ENCODE results near the gene WDR35. TPM values are rescaled to one million over a fixed set of nuclear protein-coding genes. Genes with fewer than 3 reads are reported as not detected.
"Not testable (repeated sequence)": the region's sequence is repeated elsewhere in the genome, so short reads cannot be mapped to it uniquely, and the experiment has no call there.

The WDR35 gene
- total RNA-seq, 1 experiment from 2014 or later, result 22.8 TPM

DNA sequence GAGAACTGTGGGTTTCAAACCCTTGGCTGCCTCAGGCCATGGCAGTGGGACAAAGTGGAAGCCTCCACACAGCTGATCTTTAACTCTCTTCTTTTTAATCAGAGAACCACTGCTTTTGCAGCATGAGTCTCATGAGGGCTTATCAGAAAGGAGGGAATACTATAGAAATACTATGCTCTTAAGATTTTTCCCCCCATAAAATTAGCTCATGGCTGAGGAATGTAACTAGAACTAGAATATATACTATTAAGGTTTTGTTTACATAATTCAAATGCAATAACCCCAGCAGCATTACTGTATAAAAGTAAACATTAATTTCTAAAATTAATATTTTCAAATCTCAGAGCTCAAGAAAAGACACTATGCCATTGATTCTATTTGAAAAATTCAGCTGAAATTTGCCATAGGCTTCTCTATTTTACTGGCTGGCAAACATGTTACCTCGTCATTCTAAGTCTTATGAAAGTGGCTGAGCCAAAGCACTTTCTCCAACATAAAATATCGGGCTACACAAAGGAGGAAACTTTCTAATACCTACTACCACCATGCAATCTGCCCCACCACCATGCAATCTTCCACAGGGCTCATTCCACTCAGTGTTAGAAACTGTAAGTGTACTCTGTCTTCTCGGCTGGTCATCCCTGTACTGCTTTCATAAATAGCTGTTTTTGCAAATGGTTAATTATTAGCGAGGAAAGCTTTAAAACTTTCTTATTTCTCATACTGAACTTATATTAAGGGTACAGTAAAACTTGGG, 42.5 kb downstream of the WDR35 start:
- no peak for DNase-seq (ENCODE audit: low spot score)
- in situ Hi-C loops (cut with HindIII; ENCODE audit: low sequenced_read_pairs), result no loop called here

DNA sequence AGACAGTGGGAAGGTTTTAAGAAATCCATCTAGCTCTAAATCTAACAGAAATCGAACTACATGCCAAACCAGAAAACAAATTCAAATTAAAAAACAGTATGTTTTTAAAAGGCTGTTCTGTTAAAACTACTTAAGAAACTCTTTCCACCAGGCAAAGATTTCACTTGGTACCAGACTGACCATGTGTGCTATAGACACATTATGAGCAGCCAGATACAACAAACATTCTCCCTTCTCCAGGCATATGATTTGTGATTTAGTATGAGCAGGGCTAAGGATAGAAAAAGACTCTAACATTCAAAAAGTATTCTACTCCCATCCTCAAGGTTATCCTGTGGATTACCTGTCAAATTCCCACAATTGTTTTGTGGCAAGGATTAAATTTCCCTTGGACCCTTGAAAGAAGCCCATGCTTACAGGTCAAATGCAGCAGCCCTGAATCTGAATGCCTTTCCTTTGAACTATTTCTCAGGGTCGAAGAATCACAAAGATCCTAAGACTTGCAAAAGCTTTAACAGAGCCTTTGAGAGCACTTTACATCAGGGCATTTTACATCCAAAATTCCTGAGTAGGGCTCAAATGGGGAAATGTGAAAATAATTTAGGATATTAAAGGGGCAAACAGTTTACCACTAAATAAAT, 45.6 kb downstream of the WDR35 start:
- in situ Hi-C loops (cut with HindIII; ENCODE audit: low sequenced_read_pairs), result no loop called here
- DNase-seq (ENCODE audit: low spot score), result no peak

DNA sequence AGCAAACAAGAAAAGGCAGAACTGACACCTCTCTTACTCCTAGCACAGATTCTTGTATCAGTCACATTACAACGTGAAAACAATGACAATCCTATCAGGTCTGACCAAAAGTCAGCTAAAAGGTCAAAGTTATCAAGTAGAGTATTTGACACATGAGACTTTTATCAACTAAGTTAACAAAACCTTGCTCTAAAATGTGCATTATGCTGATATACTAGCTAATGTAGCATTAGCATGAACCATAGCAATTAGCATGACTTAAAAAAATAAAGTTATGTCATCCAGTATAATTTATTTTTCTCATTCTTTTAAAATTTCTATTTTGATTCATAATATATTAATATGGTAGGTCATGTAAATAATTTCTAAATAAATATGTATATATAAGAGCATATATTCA, 46.7 kb downstream of the WDR35 start:
- in situ Hi-C loops (cut with HindIII; ENCODE audit: low sequenced_read_pairs), result no loop called here

DNA sequence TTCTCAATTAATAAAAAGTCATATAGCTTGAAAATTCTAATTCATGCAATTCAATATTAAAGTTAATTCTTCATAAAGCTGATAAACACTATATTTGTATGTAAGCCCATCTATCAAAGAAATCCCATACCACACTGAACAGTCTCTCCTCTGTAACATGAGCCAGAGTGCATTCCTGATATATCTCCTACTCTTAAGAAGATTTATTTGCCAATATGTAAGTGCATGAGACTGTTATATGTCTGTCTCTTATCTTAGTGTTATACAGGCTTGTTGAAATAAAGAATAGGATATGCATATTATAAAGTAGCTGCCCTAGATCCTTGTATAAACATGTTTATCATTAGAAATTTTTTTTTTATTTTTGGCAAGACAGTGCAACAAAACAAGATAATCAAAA, 47.7 kb downstream of the WDR35 start:
- in situ Hi-C loops (cut with HindIII; ENCODE audit: low sequenced_read_pairs), result no loop called here

More for the DNA sequence above, 46.7 kb downstream of the WDR35 start:
- DNase-seq (ENCODE audit: low spot score), result no peak

DNA sequence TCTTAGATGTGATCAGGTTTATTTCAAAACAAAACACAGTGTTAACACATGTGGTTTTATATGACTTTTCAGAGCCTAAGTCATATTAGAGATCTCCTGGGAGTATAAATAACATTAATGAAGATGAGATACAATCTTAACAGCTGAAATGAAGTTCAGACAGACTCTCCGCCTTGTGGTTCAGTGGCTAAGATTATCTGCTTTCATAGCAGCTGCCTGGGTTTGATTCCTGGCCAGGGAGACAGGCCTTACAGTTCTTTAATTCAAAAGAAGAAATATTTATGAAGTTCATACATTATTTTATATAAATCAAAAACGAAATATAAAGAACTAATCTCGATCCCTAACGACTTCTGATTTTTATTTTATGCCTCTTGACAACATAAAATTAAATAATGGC, 52.9 kb downstream of the WDR35 start:
- DNase-seq (ENCODE audit: low spot score), result no peak
- in situ Hi-C loops (cut with HindIII; ENCODE audit: low sequenced_read_pairs), result no loop called here

More for the DNA sequence above, 47.7 kb downstream of the WDR35 start:
- DNase-seq (ENCODE audit: low spot score), result no peak

DNA sequence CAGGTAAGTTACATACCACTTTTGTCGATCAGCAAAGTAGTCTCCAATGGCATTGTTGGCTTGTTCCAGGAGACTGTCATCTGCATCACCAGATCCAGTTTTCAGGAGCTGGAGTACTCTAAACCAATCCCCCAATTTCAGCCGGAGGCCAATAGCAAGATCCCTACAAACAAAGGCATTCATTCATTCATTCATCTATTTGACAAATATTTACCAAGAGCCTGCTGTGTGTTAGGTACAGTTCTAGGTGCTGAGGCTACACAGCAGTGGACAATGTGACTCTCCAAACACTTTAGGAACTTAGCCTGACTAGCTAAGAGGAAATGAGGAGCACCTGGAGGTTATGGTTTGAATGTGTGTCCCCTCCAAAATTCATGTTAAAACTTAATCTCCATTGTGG, 53.7 kb downstream of the WDR35 start:
- in situ Hi-C loops (cut with HindIII; ENCODE audit: low sequenced_read_pairs), result no loop called here

DNA sequence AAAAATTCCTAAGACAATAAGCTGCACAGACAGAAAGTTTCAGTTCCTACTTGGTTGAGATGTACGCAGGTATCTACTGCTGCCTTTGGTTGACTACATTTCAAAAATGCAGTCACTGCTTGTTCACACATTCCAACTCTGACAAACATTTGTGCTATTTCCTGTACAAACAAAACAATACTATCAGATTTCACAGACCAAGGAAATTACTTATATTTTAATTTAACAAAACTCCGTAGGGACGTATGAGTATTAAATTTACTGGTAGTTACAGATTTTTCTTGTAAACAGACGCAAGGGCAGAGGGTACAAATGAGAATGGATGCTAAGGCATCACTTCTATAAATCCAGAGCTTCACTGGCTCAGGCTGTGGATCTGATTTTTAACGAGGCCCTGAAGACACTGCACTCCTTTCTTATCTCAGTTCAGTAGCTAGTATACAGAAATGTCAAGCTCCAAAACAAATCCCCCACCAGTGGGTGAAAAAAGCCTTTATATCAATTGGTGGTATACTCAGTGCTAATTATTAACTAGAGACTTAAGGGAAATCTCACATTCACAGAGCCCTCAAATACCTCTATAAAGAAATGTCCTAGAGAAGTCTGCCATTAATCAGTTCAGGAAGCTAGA, 56.4 kb downstream of the WDR35 start:
- no peak for DNase-seq (ENCODE audit: low spot score)
- in situ Hi-C loops (cut with HindIII; ENCODE audit: low sequenced_read_pairs), result no loop called here

More for the DNA sequence above, 53.7 kb downstream of the WDR35 start:
- DNase-seq (ENCODE audit: low spot score), result no peak

DNA sequence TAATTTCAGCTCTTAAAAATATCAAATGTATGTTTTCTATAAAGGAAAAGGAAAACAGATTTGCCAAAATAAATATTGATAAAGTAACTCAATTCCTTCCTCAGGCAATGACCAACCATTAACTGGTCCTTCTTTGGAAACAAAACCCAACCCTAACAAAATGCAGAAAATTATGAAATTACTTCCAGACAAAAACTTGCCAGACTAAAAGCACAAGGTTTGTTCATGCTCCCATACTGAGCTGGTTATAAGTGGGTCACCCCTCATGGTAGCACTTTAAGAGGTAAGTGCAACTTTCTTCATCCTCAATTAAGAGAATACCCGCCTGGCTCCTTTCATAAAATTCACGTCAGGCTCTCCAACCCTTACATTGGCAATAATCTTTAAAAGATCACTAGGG, 57.0 kb downstream of the WDR35 start:
- in situ Hi-C loops (cut with HindIII; ENCODE audit: low sequenced_read_pairs), result no loop called here
- no peak for DNase-seq (ENCODE audit: low spot score)

DNA sequence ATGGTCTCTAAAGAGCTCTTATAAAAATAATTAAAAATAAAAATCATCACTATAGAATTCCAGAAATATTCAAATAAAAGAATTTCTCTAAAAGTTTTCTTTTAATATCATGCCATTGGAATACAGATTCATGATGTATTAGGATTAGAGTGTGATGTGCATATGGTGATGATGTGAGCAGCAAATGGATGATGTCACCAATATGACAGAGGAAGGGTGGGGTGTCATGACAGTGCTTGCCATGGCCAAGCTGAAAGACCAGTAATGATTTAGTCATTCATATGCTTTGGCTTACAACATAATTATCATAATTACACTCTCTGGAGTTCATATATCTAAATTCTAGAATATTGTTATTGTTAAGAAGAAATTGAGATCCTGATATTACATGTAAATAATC, 60.7 kb downstream of the WDR35 start:
- DNase-seq (ENCODE audit: low spot score), result no peak
- in situ Hi-C loops (cut with HindIII; ENCODE audit: low sequenced_read_pairs), result no loop called here

DNA sequence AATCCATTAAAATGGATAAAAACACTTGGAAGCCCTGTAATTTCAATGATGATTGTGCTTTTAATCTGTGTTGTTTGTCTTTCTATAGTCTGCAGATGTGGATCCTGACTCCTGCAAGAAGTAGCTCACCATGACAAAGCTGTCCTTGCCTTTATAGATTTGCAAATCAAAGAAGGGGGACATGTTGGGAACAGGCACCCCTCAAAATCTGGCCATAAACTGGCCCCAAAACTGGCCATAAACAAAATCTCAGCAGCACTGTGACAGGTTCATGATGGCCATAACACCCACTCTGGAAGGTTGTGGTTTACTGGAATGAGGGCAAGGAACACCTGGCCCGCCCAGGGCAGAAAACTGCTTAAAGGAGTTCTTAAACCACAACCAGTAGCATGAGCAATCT, 62.1 kb downstream of the WDR35 start:
- in situ Hi-C loops (cut with HindIII; ENCODE audit: low sequenced_read_pairs); DNase-seq (ENCODE audit: low spot score): not testable (repeated sequence)

DNA sequence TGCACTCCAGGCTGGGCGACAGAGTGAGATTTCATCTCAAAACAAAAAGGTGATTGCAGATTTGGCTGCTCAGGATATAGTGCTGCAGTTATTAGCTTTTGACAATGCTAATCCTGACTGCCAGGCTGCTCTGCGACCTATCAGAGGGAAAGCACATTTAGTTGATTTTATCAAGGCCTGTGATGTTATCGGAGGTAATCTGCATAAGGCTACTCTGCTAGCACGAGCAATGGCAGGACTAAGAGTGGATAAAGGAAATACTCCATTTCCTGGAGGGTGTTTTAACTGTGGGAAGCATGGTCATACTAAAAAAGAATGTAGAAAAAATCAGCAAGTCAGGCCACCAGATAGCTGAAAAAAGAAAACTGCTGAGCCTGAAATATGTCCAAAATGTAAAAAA, 65.4 kb downstream of the WDR35 start:
- in situ Hi-C loops (cut with HindIII; ENCODE audit: low sequenced_read_pairs); DNase-seq (ENCODE audit: low spot score): not testable (repeated sequence)

DNA sequence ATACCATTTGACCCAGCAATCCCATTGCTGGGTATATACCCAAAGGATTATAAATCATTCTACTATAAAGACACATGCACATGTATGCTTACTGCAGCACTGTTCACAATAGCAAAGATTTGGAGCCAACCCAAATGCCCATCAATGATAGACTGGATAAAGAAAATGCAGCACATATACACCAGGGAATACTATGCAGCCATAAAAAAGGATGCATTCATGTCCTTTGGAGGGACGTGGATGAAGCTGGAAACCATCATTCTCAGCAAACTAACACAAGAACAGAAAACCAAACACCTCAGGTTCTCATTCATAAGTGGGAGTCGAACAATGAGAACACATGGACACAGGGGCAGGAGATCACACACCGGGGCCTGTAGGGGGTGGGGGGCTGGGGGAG, 67.7 kb downstream of the WDR35 start:
- DNase-seq (ENCODE audit: low spot score); in situ Hi-C loops (cut with HindIII; ENCODE audit: low sequenced_read_pairs): not testable (repeated sequence)

DNA sequence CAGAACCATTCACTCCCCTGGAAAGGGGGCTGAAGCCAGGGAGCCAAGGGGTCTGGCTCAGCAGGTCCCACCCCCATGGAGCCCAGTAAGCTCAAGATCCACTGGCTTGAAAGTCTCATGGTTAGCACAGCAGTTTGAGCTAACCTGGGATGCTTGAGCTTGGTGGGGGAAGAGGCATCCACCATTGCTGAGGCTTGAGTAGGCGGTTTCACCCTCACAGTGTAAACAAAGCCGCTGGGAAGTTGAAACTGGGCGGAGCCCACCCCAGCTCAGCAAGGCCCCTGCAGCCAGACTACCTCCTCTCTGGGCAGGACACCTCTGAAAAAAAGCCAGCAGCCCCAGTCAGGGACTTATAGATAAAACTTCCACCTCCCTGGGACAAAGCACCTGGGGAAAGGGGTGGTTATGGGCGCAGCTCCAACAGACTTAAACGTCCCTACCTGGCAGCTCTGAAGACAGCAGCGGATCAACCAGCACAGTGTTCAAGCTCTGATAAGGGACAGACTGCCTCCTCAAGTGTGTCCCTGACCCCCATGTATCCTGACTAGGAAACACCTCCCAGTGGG, 73.4 kb downstream of the WDR35 start:
- in situ Hi-C loops (cut with HindIII; ENCODE audit: low sequenced_read_pairs), result no loop called here
- no peak for DNase-seq (ENCODE audit: low spot score)

DNA sequence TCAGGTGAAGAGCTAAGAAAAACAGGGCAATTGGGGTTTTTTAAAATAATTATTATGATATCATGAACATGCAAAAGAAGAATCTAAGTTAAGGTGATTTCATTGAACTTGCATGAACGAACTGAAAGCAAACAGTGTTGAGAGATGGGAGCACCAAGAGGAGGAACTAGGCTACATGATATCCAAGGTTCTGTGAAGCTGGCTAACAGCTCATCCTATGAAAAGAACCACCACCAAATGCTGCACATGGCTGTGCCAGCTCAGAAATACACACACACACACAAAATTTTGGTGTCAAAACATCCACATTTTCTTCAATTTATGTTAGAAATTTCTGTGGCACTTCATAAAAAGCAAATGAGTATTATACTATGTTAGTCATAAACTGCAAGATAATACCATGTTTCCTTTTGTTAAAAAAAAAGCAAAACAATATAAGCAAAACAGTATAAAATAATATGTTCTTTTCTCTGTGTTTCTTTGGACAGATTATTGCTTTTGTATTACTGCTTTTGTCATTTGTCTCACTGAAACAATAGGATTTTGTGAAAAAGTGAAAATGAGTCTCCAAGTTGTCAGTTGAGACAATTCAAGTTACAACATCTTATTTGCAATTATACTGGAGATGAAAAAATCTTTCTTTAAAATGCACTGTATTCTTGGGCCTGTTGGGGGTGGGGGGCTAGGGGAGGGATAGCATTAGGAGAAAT, 75.5 kb downstream of the WDR35 start:
- in situ Hi-C loops (cut with HindIII; ENCODE audit: low sequenced_read_pairs), result no loop called here
- no peak for DNase-seq (ENCODE audit: low spot score)

DNA sequence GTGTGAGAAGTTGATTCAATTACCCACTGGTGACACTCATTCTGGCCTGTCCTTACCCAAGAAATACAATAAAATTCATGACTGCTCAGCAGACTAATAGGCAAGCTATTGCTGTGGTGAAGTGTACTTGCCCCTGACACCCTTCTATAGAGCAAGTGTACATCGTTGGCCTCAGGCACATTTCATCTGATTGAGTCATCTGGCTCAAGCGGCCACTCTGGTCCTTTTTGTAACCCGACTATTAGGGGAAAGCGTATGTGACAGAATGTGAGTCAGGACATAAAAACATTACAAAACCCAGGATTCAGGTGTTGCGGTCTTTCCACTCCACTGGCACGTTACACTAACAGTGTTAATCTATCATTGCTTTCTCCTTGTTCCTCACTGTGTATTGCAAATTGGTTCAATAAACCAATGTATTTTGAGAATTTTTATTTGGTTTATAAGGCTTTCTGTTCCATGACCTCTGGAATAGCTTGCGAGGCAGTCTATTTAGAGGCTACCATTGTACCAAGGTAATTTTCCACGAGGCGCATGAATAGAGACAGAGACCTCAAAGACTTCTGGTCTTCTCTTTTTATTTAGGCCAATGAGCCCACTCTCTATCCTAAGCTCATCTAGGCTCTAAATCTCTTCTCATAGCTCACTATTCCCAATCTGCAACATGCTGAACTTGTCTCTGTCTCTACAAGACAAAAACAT, 77.9 kb downstream of the WDR35 start:
- no peak for DNase-seq (ENCODE audit: low spot score)

DNA sequence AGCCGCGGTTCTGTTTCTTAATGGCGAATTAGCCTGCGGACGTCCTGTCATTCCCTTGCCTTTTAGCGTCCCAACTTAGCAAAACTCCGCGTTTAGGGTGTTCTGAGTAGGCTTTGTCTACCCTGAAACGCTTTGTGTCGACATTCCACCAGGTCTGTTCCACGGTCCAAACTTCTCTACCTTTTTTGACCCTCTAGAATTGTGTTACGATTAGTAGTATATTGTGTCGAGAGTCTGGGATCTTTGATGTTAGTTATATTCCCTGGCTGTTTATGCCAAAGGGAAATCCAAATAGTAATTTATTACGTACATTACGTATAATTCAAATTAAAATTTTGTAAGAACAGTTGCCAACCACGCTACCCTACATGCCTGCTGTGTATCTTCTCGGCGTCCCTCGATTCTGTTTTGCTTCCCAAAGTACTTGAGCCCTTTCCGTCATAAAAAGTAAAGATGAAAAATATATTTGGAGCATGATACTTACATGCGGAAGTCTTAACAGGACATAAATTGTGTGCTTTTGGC, 87.6 kb downstream of the WDR35 start:
- in situ Hi-C loops (cut with HindIII; ENCODE audit: low sequenced_read_pairs), result no loop called here
- DNase-seq (ENCODE audit: low spot score), result no peak

More for the DNA sequence above, 77.9 kb downstream of the WDR35 start:
- in situ Hi-C loops (cut with HindIII; ENCODE audit: low sequenced_read_pairs), result no loop called here

DNA sequence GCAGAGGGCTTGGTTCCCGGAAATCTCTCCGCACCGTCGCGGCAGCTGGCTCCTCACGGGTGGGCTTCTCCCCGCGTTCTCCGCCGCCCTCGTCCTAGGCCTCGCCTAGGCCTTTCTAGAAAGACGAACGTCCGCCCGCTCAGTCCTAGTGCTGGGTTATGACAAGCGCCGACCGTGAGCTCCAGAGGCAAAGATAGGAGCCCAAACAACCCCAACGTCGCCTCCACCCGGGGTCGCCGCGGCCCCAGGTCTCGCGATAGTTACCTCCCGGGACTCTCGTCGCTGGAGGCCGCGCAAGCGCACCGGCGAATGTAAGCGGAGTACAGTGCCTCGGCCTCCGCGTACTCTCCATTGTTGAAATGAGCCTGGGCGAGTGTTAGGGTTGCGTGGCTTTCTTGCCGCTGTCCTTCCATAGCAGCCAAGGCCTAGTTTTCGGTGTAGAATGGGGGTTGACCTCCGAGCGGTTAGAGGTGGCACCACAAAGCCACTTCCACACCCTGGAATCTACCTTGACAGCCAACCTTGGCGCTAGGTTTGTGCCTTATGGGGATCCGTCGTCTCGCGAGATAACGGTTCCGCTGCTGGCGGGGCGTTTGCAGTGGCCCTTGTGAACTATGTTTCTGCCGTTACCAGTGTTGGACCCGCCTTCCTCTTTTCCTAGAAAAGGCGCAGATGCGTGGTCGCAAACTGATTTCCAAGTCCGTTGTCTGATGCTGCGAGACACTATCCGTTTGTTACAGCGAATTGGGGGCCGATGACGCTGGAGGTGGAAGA, 88.3 kb downstream of the WDR35 start, which contains the start of gene TTC32:
TSS of gene TTC32 (minus strand) at position 542 of the 774 bp plus-strand sequence. CDS start at position 413, 129 bp downstream.
- peak; percentile 92 for DNase-seq (ENCODE audit: low spot score)
- in situ Hi-C loops (cut with HindIII; ENCODE audit: low sequenced_read_pairs), result no loop called here

DNA sequence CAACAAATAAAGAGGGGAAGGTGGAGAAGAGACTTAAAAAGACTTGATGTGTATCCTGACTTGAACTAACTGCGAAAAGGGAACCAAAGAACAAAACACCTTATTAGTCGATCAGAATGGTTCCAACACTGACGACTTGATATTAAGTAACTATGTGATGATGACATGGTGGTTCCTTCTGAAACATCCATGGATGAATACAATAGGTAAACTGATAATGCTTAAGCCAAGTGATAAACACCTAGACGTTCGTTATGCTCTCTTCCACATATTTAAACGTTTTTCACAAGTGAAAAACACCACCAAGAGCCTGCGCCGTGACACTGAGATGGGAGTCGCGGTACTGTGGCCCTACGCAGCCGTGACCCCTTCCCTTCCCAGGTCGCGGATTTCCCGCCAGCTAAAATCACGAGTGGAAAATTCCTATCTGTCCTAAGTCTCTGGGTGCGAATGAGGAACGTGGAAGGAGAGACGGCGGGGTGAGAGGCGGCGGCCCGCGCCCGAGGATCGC, 88.9 kb downstream of the WDR35 start:
- in situ Hi-C loops (cut with HindIII; ENCODE audit: low sequenced_read_pairs), result no loop called here
- DNase-seq (ENCODE audit: low spot score), result peak; percentile 40

All from G401 (cell line).